DND-41 (cell line): ENCODE measurements around the gene PLEKHM1.

ENCODE experiments used
- ATAC-seq: fragments of 200-7000 bp; cut with Tn5 transposase; 3 replicates; pipeline ENCODE4 v1.9.1; 2021; ENCODE audit warnings: low read depth; ENCODE audit not compliant: insufficient read depth
- DNase-seq: peaks from one replicate; pipeline ENCODE4 v3.0.0-alpha.2; 2020
- H2AFZ ChIP-seq: 2 replicates; pipeline ENCODE4 v1.6.0; 2012; ENCODE audit warnings: low read depth, low read length
- H3K27ac ChIP-seq: 2 replicates; pipeline ENCODE4 v1.5.1; 2012; ENCODE audit warnings: low read length, inconsistent platforms
- H3K27me3 ChIP-seq: fragments of 200-600 bp; sonication (generic); 2 replicates; pipeline ENCODE4 v1.6.0; 2012; ENCODE audit warnings: low read length, mild to moderate bottlenecking, inconsistent platforms; ENCODE audit not compliant: insufficient read depth, poor library complexity
- H3K36me3 ChIP-seq: 2 replicates; pipeline ENCODE4 v1.5.1; 2012; ENCODE audit warnings: low read length, inconsistent platforms; ENCODE audit not compliant: insufficient read depth
- H3K4me1 ChIP-seq: 2 replicates; pipeline ENCODE4 v1.5.1; 2012; ENCODE audit warnings: mild to moderate bottlenecking, low read length; ENCODE audit not compliant: insufficient read depth
- H3K4me2 ChIP-seq: 2 replicates; pipeline ENCODE4 v1.6.0; 2012; ENCODE audit warnings: mild to moderate bottlenecking, moderate library complexity, low read length, inconsistent platforms; ENCODE audit not compliant: insufficient read depth
- H3K4me3 ChIP-seq, 2 experiments: fragments of 200-600 bp in 1 of 2; shearing (Covaris generic) in 1 of 2; 2 replicates each; pipeline ENCODE4 v1.5.1; 2012 to 2016; ENCODE audit warnings: inconsistent platforms in 2 of 2, low read length in 2 of 2, mild to moderate bottlenecking in 2 of 2, low read depth in 1 of 2, moderate library complexity in 1 of 2
- H3K79me2 ChIP-seq: 2 replicates; pipeline ENCODE4 v1.6.0; 2012; ENCODE audit warnings: low read length, inconsistent platforms; ENCODE audit not compliant: insufficient read depth
- H3K9ac ChIP-seq: 2 replicates; pipeline ENCODE4 v1.6.0; 2012; ENCODE audit warnings: low read depth, mild to moderate bottlenecking, inconsistent platforms, low read length, moderate library complexity
- H3K9me3 ChIP-seq: 2 replicates; pipeline ENCODE4 v1.5.1; 2012; ENCODE audit warnings: low read length, moderate library complexity, mild to moderate bottlenecking, inconsistent platforms; ENCODE audit not compliant: insufficient read depth, severe bottlenecking
- H4K20me1 ChIP-seq: 2 replicates; pipeline ENCODE4 v1.6.0; 2012; ENCODE audit warnings: low read length; ENCODE audit not compliant: insufficient read depth
- EZH2 ChIP-seq: IDR thresholded peaks from 3 replicates; pipeline ENCODE4 v1.6.1; 2012; ENCODE audit warnings: borderline replicate concordance, low read depth, mild to moderate bottlenecking, moderate library complexity, low read length, inconsistent platforms; ENCODE audit not compliant: severe bottlenecking
- TF ChIP-seq, protein P1 (sequence below): IDR thresholded peaks from 2 replicates; pipeline ENCODE4 v1.5.1; 2012; ENCODE audit warnings: borderline replicate concordance, low read length, moderate library complexity, mild to moderate bottlenecking; ENCODE audit not compliant: poor library complexity, severe bottlenecking; ENCODE audit errors: extremely low read depth

Gene PLEKHM1

DNA sequence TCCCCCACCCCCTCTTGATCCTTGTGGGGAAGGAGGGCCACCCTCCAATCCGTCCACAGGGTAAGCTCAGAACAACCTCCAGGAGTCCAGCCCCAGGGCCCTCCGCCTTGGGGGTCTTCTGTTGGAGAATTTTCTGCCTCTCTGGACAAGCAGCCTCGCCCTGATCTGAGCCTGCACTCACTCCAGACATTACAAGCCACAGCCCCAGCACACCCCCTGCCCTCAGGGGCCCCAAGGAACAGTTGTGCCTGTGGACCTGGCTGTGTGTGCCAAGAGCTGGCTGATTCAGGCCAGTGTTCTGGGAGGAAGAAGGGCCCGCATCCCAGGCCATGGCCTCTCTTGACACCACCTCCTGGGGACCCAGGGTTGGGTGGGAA is 57.4 kb downstream of the PLEKHM1 start:
- H2AFZ ChIP-seq = no peak overlapping the region
- H3K9me3 ChIP-seq = no peaks in the 10 kb centered on the region
- no peaks in the 10 kb centered on the region for H3K79me2 ChIP-seq
- no peaks in the 10 kb centered on the region for H4K20me1 ChIP-seq
- H3K27me3 ChIP-seq = no peaks in the 10 kb centered on the region
- no peak overlapping the region for H3K27ac ChIP-seq
- no peak overlapping the region for H3K4me2 ChIP-seq
- DNase-seq = no peak
- TF ChIP-seq EZH2 = no peak
- TF ChIP-seq, protein P1, sequence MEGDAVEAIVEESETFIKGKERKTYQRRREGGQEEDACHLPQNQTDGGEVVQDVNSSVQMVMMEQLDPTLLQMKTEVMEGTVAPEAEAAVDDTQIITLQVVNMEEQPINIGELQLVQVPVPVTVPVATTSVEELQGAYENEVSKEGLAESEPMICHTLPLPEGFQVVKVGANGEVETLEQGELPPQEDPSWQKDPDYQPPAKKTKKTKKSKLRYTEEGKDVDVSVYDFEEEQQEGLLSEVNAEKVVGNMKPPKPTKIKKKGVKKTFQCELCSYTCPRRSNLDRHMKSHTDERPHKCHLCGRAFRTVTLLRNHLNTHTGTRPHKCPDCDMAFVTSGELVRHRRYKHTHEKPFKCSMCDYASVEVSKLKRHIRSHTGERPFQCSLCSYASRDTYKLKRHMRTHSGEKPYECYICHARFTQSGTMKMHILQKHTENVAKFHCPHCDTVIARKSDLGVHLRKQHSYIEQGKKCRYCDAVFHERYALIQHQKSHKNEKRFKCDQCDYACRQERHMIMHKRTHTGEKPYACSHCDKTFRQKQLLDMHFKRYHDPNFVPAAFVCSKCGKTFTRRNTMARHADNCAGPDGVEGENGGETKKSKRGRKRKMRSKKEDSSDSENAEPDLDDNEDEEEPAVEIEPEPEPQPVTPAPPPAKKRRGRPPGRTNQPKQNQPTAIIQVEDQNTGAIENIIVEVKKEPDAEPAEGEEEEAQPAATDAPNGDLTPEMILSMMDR = no peak
- H3K4me3 ChIP-seq = no peak overlapping the region
- peaks cover 15% of the 10 kb centered on the region for H3K36me3 ChIP-seq
- no peak overlapping the region for H3K9ac ChIP-seq
- H3K4me1 ChIP-seq = no peaks in the 10 kb centered on the region; the same call in 1 of the 2 replicates
- ATAC-seq = no peak

DNA sequence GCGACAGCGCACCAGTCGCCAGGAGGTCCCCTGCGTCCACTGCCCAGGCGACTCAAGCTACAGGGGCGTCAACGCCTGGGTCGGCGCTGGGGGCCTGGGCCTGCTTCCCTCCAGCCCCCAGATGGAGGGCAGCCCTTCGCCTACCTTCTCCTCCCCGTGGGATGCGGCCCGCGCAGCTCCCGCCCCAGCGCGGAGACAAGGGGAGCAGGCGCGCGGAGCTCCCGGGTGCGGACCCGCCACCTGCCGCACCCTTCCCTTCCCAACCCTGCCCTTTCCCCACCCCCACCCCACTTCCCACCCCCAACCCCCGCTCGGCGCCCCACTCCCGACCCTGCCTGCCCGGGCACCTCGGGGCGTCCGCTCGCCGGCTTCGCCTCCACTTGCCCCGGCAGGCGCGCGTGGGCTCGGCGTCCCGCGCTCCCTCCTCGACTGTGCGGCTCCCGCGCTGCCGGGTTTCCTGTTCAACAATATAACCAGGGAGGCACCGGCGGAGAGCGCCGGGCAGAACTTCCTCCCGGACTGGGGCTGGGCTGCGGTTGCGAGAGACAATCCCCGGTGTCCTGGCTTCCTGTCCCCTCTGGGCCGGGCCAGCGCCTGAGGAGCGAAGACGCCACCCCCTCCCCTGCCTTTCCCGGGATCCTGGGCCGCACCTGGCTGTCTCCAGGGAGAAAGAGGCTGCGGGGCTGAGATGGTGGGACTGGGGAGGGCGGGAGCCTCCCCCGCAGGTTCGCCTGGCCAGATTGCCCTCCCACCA is 57.9 kb downstream of the PLEKHM1 start, which contains the start of gene ARHGAP27:
ARHGAP27 (minus strand) TSS at position 466 of the 754 bp plus-strand sequence. CDS start 2,591 bp downstream, outside the sequence.
- no peak within 1 kb of the TSS for H3K4me2 ChIP-seq
- no peaks in the 10 kb centered on the region for H3K9me3 ChIP-seq
- DNase-seq (no peak), ATAC-seq (no peak)
- no peaks in the 10 kb centered on the region for H3K79me2 ChIP-seq
- H3K4me1 ChIP-seq = no peaks in the 10 kb centered on the region; the same call in 1 of the 2 replicates
- H3K4me3 ChIP-seq = no peak within 1 kb of the TSS
- no peak within 1 kb of the TSS for H3K27ac ChIP-seq
- no peak within 1 kb of the TSS for H3K9ac ChIP-seq
- peaks cover 11% of the 10 kb centered on the region for H3K36me3 ChIP-seq
- no peaks in the 10 kb centered on the region for H3K27me3 ChIP-seq
- TF ChIP-seq EZH2 = no peak
- TF ChIP-seq, protein P1 = no peak
- no peak within 1 kb of the TSS for H2AFZ ChIP-seq
- H4K20me1 ChIP-seq = no peaks in the 10 kb centered on the region

DNA sequence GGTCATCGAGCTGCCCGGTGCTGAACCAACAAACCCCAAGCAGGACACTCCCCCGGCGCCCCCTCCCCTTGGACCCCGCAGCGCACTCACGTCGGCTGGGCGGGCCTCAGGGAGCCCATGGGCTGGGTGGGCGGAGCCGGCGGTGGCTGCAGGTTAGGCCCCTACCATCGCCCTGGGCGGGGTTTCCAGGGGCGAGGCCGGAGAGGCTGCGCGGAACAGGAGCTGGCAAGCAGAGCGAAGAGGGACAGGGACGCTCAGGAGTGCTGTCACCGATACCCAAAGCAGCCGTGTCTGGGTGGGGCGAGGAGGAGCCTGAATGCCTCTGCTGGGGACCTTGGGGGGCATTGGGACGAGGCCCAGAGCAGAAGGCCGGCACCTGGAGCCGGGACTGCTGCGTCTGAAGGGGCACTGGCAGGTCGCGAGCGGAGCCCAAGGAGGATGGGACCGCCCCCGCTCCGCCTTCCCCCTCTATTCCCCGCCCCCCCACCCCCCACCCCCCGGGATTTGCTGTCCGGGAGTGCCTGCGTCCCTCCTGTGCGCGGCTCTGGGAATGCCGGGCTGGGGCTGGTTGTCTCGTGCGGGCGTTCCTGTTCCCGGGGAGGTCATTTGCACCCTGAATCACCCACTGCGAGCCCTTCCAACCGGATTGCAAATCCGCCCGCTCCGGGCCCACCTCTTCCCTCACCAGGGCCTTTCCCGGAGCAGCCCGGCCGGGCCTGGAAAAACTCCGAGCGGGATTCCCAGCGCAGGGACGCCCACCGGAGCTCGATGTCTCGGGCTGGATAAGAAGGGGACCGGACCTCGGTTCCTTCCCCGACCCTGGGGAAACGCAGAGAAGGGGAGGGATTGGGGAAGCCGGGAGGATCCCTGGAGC is 58.8 kb downstream of the PLEKHM1 start:
- Histone ChIP-seq H3K79me2 (no peaks in the 10 kb centered on the region), H4K20me1 (no peaks in the 10 kb centered on the region), H3K4me1 (no peaks in the 10 kb centered on the region; the same call in 1 of the 2 replicates), H2AFZ (no peak overlapping the region), H3K9ac (no peak overlapping the region), H3K4me2 (no peak overlapping the region), H3K27ac (no peak overlapping the region), H3K4me3 (no peak overlapping the region), H3K27me3 (no peaks in the 10 kb centered on the region), H3K9me3 (no peaks in the 10 kb centered on the region), H3K36me3 (peaks cover 8% of the 10 kb centered on the region)
- TF ChIP-seq EZH2 = no peak
- TF ChIP-seq, protein P1 = no peak
- no peak for ATAC-seq
- DNase-seq = no peak
